NOMO-1 treated with dmso at 0.1 percent for 144 hours (cell line): ENCODE data around the gene ADGRG1.
A peak's percentile ranks its signal among the peaks of the same experiment; 100 is the strongest.

ENCODE experiments used
- DNase-seq: peaks from one replicate; lab custom pipeline; 2025; ENCODE audit not compliant: unreplicated experiment; lab: John Stamatoyannopoulos, UW

Gene ADGRG1

GRCh38 chr16:57635266-57636097 lies 7.1 kb downstream of the ADGRG1 start:
- DNase-seq = no peak

GRCh38 chr16:57636184-57636583 lies 7.8 kb downstream of the ADGRG1 start:
- DNase-seq = no peak

GRCh38 chr16:57637020-57637419 lies 8.6 kb downstream of the ADGRG1 start:
- DNase-seq = no peak

GRCh38 chr16:57637424-57637823 lies 9.0 kb downstream of the ADGRG1 start:
- no peak for DNase-seq

- DNase-seq = no peak
These were observed 9.5 kb downstream of the ADGRG1 start for GRCh38 chr16:57637965-57638364.

GRCh38 chr16:57638381-57638780 lies 10.0 kb downstream of the ADGRG1 start:
- no peak for DNase-seq

- DNase-seq = no peak
These were observed 10.9 kb downstream of the ADGRG1 start for GRCh38 chr16:57639172-57639887.

- no peak for DNase-seq
These were observed 11.8 kb downstream of the ADGRG1 start for GRCh38 chr16:57640185-57640584.

- DNase-seq = no peak
These were observed 12.2 kb downstream of the ADGRG1 start for GRCh38 chr16:57640612-57641011.

- no peak for DNase-seq
These were observed 14.0 kb downstream of the ADGRG1 start for GRCh38 chr16:57642160-57643135.

GRCh38 chr16:57643147-57643874 lies 14.9 kb downstream of the ADGRG1 start:
- DNase-seq = no peak

- no peak for DNase-seq
These were observed 15.5 kb downstream of the ADGRG1 start for GRCh38 chr16:57643910-57644309.

- DNase-seq = no peak
These were observed 16.1 kb downstream of the ADGRG1 start for GRCh38 chr16:57644383-57645014.

- no peak for DNase-seq
These were observed 16.7 kb downstream of the ADGRG1 start for GRCh38 chr16:57645169-57645568.

GRCh38 chr16:57645691-57646387 lies 17.4 kb downstream of the ADGRG1 start:
- DNase-seq = no peak

GRCh38 chr16:57646388-57647039 lies 18.1 kb downstream of the ADGRG1 start:
- DNase-seq = no peak

GRCh38 chr16:57647136-57647875 lies 18.9 kb downstream of the ADGRG1 start:
- DNase-seq = no peak

- peak; percentile 37 for DNase-seq
These were observed 19.7 kb downstream of the ADGRG1 start for GRCh38 chr16:57648125-57648524.
